NCI-H2196 (cell line): ENCODE results near the gene SHROOM2.

ENCODE experiments used
- DNase-seq: peaks from one replicate; lab custom pipeline; 2025; ENCODE audit not compliant: unreplicated experiment; lab: John Stamatoyannopoulos, UW

The SHROOM2 gene

GRCh38 chrX:9937761-9938160 lies 151.5 kb downstream of the SHROOM2 start:
- DNase-seq, result no peak

DNA sequence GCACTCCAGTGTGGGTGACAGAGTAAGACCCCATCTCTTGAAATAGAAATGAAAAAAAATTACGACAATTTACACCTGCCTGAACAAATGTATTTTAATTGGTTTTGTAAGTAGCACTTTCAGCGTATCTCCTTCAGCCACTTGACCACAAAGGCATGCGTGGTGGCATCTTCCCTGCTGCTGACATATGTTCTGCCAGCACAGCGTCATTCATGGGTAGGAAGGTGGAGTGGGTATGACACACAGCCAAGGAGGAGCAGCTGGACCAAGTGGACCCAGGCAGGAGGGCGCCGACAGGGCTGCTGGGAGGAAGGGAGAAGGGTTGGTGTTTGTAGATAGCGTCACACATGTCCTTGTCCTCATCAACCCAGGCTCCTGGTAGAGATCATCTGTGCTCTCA lies 152.3 kb downstream of the SHROOM2 start:
- DNase-seq, result no peak

- no peak for DNase-seq
These were observed 154.2 kb downstream of the SHROOM2 start for GRCh38 chrX:9940421-9940820.

GRCh38 chrX:9942086-9942485 lies 155.9 kb downstream of the SHROOM2 start:
- no peak for DNase-seq

- no peak for DNase-seq
These were observed 157.2 kb downstream of the SHROOM2 start for GRCh38 chrX:9943420-9943819.

DNA sequence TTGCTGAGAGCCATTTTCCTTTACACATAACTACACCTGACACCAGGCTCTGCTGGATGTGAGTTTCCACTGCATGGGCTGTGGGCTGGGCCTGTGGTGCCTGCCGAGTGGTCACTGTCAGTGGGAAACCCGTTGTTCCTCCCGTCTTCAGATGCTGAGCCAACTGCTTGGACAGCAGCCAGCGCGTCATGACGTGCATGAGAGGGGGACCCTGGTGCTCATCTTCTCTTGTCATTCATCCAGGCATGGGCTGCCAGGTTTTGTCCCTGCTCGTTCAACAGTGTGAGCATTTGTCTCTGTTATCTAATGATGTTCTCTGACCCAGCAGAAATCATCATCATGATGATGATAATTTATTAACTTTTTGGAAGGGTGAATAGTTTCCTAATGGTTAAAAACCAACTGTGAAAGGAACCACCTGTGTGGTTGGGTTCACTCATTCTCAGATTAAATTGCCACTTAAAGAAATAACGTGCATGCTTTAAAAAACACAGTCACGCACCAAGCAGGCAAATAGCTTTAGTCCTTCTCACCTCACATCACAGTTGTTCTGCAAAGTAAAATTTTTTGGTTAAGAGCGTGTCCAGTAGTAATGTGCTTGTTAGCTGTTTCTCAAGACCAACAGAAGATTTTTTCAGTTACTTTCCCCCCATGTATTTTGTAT lies 161.0 kb downstream of the SHROOM2 start:
- DNase-seq, result no peak

- DNase-seq, result peak; percentile 2
These were observed 162.2 kb downstream of the SHROOM2 start for GRCh38 chrX:9948406-9948805.

GRCh38 chrX:9952300-9952699 lies 166.1 kb downstream of the SHROOM2 start:
- no peak for DNase-seq

- no peak for DNase-seq
These were observed 167.2 kb downstream of the SHROOM2 start for GRCh38 chrX:9953396-9953795.

DNA sequence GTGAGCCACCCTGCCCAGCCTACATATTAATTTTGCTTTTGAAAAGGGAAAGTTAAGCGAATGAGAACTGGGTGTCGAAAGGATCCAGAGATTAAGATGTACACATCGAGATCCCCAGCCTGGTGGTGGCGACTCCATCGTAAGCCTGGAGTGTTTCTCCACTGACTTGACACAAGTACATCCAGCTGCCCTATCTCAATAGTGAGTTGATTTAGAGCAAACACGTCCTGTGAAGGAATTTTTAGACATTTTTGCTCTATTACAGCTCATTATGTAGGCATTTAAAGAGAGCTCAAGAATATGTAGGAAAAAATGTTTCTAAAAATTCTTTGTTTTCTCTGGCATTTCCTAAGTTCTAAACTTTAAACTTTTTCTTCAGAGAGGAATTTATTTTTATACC lies 169.3 kb downstream of the SHROOM2 start:
- no peak for DNase-seq

DNA sequence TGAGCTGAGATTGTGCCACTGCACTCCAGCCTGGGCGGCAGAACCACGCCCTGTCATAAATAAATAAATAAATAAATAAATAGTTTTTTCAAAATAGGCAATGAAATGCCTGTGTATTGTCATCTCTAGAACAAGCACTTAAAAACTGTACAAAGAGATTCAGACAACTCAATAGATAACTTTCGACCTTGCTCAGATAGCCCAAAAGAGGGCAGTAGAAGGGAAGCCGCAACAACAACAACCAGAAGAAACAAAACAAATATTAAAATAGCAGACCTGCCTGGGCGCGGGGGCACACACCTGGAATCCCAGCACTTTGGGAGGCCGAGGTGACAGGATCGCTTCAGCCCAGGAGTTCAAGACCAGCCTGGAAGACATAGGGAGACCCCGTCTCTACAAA lies 171.5 kb downstream of the SHROOM2 start:
- no peak for DNase-seq

DNA sequence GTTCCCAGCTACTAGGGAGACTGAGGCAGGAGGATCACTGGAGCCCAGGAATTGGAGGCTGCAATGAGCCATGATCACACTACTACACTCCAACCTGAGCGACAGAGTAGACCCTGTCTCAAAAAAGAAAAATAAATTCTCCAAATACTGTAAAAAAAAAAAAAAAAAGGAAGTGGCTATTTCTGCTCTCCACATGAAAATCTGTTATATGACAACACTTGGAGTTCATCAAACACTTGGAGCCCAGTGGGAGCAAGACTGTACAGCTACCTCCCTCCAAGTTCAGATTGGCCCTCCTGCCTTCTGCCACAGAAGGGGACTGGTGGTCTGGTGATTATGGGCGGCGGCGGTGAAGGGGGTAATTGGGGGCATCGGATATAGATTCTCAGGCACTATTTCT lies 172.0 kb downstream of the SHROOM2 start:
- no peak for DNase-seq

- DNase-seq, result no peak
These were observed 175.5 kb downstream of the SHROOM2 start for GRCh38 chrX:9961750-9962149.

DNA sequence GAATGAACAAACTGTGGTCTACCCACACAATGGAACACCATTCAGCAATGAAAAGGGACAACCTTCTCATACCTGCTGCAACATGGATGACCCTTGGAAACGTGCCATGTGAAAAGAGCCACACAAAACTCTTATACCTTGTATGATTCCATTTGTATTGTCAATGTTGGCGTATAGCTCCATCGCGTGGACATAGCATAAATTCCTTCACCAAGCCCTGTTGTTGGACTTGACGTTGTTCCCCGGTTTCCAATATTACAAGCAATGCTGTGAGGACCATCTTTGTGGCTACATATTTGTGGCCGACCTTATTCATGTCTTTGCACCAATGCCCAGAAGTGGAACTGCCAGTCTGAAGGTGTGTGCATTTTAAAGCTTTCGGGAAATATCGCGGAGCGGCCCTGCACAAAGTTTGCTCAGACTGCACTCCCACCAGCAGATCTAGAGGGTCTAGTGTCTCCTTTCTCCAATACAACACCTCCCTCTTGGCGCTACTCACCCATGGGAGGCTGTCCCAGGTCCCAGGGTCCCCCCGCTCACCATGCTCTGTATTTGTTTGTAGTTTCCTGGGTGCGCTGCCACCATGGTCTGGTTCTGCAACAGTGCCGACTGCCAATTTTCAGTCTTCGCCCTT lies 180.7 kb downstream of the SHROOM2 start, which contains the start of gene CLDN34:
Gene CLDN34 (plus strand): TSS at position 584 of the 634 bp plus-strand sequence. CDS start 0 bp downstream, at position 584.
- DNase-seq, result no peak

- DNase-seq, result no peak
These were observed 191.4 kb downstream of the SHROOM2 start for GRCh38 chrX:9977635-9978034.

- DNase-seq, result no peak
These were observed 194.2 kb downstream of the SHROOM2 start for GRCh38 chrX:9980401-9980800.

DNA sequence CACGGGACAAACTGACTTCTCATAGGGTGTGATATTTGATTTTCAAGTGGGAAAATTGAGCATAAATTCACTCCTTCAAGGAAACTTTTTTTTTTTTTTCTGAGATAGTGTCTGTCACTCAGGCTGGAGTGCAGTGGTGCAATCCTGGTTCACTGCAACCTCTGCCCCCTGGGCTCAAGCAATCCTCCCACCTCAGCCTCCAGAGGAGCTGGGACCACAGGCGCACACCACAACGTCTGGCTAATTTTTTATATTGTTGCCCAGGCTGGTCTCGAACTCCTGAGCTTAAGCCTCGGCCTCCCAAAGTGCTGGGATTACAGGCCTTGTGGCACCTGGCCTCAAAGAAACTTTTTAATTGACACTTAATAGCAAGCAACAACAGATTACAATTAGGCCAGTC lies 194.7 kb downstream of the SHROOM2 start:
- DNase-seq, result no peak

GRCh38 chrX:9983441-9983840 lies 197.2 kb downstream of the SHROOM2 start:
- no peak for DNase-seq

DNA sequence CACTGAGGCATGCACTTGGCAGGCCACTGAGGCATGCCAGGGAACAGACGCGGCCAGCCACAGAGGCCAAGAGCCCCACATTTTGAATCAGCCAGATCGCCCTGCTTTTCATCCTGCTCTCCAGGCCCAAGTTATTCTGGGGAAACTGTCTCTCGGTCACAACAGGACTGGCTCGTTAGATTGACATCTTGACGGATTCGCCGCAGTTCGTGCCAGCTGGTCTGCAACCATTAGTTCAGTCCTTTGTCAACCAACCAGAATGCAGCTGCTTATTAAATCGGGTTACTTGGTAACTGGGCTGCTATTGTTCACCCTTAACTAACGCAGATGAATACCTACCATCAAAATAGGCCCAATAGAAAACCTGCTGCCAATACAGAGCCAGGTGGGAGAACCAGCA lies 197.6 kb downstream of the SHROOM2 start:
- no peak for DNase-seq

- no peak for DNase-seq
These were observed 202.5 kb downstream of the SHROOM2 start for GRCh38 chrX:9988762-9989161.

DNA sequence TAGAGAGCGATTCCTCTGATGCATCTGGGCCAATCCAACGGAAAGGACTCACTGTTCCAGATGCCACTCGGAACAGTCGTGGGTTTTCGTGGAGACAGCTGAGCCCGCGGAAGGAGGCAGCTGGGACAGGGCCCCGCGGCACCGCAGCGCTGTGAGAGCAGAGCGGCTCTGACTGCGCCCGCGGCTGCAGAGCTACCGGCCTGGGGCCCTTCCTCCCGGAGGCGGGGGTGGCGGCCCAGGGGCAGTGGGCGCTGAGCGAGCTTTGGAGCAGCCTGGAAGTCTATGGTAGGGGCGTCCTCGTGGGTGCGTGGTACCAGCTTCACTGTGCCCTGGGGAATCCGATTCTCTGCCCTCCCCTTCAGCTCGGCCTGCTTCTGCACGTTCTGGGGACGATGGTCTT lies 205.8 kb downstream of the SHROOM2 start:
- DNase-seq, result no peak

DNA sequence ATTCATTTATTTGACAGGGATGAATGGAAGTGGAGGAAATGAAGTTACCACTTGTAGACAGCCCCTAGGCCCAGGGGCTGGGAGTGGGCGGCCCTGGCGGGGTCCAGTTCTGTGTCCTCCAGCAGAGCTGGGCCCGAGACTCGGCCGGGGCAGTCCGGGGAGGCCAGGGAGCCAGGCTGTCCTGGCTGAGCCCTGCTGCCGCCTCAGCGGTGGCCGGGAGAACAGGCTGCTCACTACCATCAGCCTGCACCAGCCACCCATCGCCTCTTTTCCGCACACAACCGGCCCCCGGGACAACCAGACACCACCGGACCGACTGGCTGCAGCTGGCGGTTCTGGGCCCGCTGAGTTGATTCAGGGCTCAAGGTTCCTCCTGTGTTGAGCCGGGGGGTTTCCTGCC lies 206.5 kb downstream of the SHROOM2 start:
- DNase-seq, result no peak

DNA sequence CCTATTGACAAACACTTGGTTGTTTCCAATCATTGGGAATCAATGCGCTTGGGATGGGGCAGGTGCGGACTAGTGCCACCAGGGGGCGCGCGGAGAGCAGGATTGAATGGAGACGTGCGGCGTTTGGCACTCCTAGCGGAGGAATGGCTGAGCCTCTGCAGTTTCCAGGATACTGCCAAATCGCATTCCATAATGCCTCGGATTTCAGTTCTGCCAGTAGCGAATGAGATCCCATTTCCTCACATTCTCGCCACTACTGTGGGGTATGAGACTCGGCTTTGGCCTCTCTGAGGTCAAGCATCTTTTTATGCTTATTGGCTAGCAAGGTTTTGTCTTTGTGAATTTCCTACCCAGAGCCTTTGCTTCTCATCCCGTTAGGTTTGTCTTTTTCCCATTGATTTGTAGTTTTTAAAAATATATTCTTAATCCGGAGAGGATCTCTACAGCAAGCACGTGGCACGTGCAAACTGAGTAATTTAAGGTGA lies 209.7 kb downstream of the SHROOM2 start:
- peak; percentile 59 for DNase-seq
